Lower leg skin (tissue), 3 donors: ENCODE results near the gene LRRC9.
"Not testable (repeated sequence)": the region's sequence is repeated elsewhere in the genome, so short reads cannot be mapped to it uniquely, and the experiment has no call there.

Experiments used
- CTCF ChIP-seq, 3 donors: fragments of 450-650 bp; IDR thresholded peaks; one replicate each; pipeline ENCODE4 v1.5.1; 2016; ENCODE audit warnings: antibody characterized with exemption in 3 of 3, mild to moderate bottlenecking in 3 of 3, moderate library complexity in 2 of 3
- POLR2A ChIP-seq, 2 donors: fragments of 450-650 bp; IDR thresholded peaks; one replicate each; pipeline ENCODE4 v1.6.1; 2016 to 2017; ENCODE audit warnings: antibody characterized with exemption in 2 of 2, mild to moderate bottlenecking in 1 of 2, moderate library complexity in 1 of 2

- not testable (repeated sequence) for TF ChIP-seq CTCF, POLR2A (IDR thresholded peaks at IDR 0.05)
These were observed 22.4 kb downstream of the LRRC9 start for GRCh38 chr14:59942296-59942862.
